ENCODE measurements around the gene GALNT16. TPM values are rescaled to one million over a fixed set of nuclear protein-coding genes. Genes with fewer than 3 reads are reported as not detected.

Gene GALNT16
- total and polyA plus RNA-seq, 2 of the 8 experiments (the other 6 are each of a cell fraction or from before 2014, with no cell fraction given), result 5.4 to 6.3 TPM

DNA sequence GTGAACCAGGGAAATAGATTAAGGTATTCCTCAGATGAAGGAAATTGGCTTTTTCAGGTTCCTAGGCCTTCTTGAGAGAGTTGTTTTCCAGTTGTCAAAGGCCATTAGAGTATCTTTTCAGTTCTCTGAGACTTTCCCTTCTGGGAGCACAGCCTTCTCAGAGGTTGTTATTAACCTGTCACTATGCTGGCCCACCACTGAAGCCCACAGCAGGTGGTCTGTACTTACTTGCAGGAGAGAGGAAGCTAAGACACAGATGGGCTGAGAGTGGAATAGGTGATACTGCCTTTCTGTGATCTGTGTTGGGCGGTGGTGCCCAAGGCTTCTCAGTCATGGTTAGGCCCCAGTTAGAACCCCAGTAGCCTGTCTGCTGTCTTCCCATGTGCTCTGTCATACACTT, 22.8 kb upstream of the GALNT16 start:
- no peak overlapping the region for H4K8ac ChIP-seq (ENCODE audit: extremely low read depth, insufficient read depth, low read length)
- H3K56ac ChIP-seq (replicated peaks; ENCODE audit: insufficient read length, low read depth, low read length), result no peak overlapping the region
- no peaks in the 10 kb centered on the region for H3K9me3 ChIP-seq (ENCODE audit: insufficient read depth in 2 of 2, low read depth in 1 of 2, low read length in 1 of 2)
- H3K79me1 ChIP-seq (ENCODE audit: low read depth, low read length), result no peaks in the 10 kb centered on the region
- H3K4me2 ChIP-seq (ENCODE audit: insufficient read depth in 1 of 2, low read depth in 2 of 2, low read length in 2 of 2), result no peak overlapping the region
- H3K27ac ChIP-seq (ENCODE audit: low read depth, low read length), result no peak overlapping the region
- H3K23me2 ChIP-seq (ENCODE audit: low read depth, low read length), result no peaks in the 10 kb centered on the region
- no peak overlapping the region for H3K18ac ChIP-seq (ENCODE audit: extremely low read depth, low read length)
- no peak overlapping the region for H2BK15ac ChIP-seq (ENCODE audit: low read length)
- no peaks in the 10 kb centered on the region for H3K4me1 ChIP-seq (replicated peaks in 1 of 4; ENCODE audit: control insufficient read depth in 3 of 4, insufficient read depth in 4 of 4, low read length in 3 of 4)
- DNase-seq (ENCODE audit: low read depth in 1 of 2, low spot score in 2 of 2), result no peak
- no peak overlapping the region for H2AK5ac ChIP-seq (ENCODE audit: low read depth, low read length)
- no peak overlapping the region for H2BK20ac ChIP-seq (ENCODE audit: low read length)
- CTCF ChIA-PET (ENCODE audit: partially characterized antibody), result interaction anchor here (1.0 to 3.1 kb wide), 4 partner anchors 16 to 108 kb away, joined by 3 to 9 read pairs (median 6); no protein-coding TSS in a partner anchor
- H4K20me1 ChIP-seq (replicated peaks in 1 of 2; ENCODE audit: control insufficient read depth in 1 of 2, insufficient read depth in 2 of 2, low read length in 2 of 2), result no peaks in the 10 kb centered on the region
- WGBS, 2 experiments (ENCODE audit: extremely low coverage in 1 of 2, insufficient coverage in 1 of 2, insufficient read length in 1 of 2, insufficient replicate concordance in 2 of 2, low coverage in 1 of 2, low lambda C conversion rate in 2 of 2, missing lambda C conversion rate in 1 of 2), result 90% methylated on average over 1 of the region's 1 CpG; no CpG with 5 or more reads in 1 of the 2 experiments
- POLR2A ChIA-PET (ENCODE audit: partially characterized antibody), result no interaction called here
- no peak overlapping the region for H3K9ac ChIP-seq (replicated peaks in 1 of 4; ENCODE audit: extremely low read depth in 1 of 4, low read depth in 3 of 4, low read length in 3 of 4)
- H3K27me3 ChIP-seq (replicated peaks in 1 of 4; ENCODE audit: control insufficient read depth in 3 of 4, extremely low read depth in 1 of 4, insufficient read depth in 3 of 4, low read length in 3 of 4), result no peaks in the 10 kb centered on the region
- H3K36me3 ChIP-seq (ENCODE audit: control insufficient read depth in 2 of 4, insufficient read depth in 4 of 4, low read length in 3 of 4), result peaks cover 4 to 46% (median 19%) of the 10 kb centered on the region in 4 experiments; a peak in 6 of 8 replicates
- H2BK5ac ChIP-seq (ENCODE audit: low read depth, low read length), result no peak overlapping the region
- FAIRE-seq, result no peak
- no peak for TF ChIP-seq HDAC2 (IDR thresholded peaks at IDR 0.05; ENCODE audit: borderline replicate concordance in 1 of 2, low read depth in 2 of 2, low read length in 2 of 2)
- no peak for TF ChIP-seq POLR2AphosphoS5 (IDR thresholded peaks at IDR 0.05; ENCODE audit: low read depth, low read length)
- TF ChIP-seq, protein P1, sequence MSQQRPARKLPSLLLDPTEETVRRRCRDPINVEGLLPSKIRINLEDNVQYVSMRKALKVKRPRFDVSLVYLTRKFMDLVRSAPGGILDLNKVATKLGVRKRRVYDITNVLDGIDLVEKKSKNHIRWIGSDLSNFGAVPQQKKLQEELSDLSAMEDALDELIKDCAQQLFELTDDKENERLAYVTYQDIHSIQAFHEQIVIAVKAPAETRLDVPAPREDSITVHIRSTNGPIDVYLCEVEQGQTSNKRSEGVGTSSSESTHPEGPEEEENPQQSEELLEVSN (IDR thresholded peaks at IDR 0.05), result no peak
- TF ChIP-seq CBX5 (IDR thresholded peaks at IDR 0.05; ENCODE audit: low read depth, low read length), result no peak
- TF ChIP-seq CHD2 (IDR thresholded peaks at IDR 0.05; ENCODE audit: low read length), result no peak
- no peak for TF ChIP-seq CEBPB (IDR thresholded peaks at IDR 0.05; ENCODE audit: low read depth, low read length)
- TF ChIP-seq SP2 (IDR thresholded peaks at IDR 0.05; ENCODE audit: low read length), result no peak
- no peak for TF ChIP-seq RXRA (IDR thresholded peaks at IDR 0.05; ENCODE audit: insufficient read depth, low read depth, low read length)
- H4K5ac ChIP-seq (ENCODE audit: insufficient read length, low read depth, low read length), result no peak overlapping the region
- H3K23ac ChIP-seq (ENCODE audit: insufficient read length), result no peak overlapping the region
- H2AFZ ChIP-seq (ENCODE audit: low read length), result no peak overlapping the region
- H4K91ac ChIP-seq (replicated peaks; ENCODE audit: insufficient read length, low read length), result no peak overlapping the region
- no peak overlapping the region for H2BK12ac ChIP-seq (ENCODE audit: low read depth, low read length)
- H3K79me2 ChIP-seq (ENCODE audit: control insufficient read depth in 1 of 2, insufficient read depth in 2 of 2, low read length in 2 of 2), result no peaks in the 10 kb centered on the region
- H3K14ac ChIP-seq (ENCODE audit: insufficient read length), result no peak overlapping the region
- no peak overlapping the region for H3K4ac ChIP-seq (replicated peaks; ENCODE audit: insufficient read length, low read depth, low read length)
- H3K4me3 ChIP-seq (ENCODE audit: extremely low read depth in 1 of 4, insufficient read depth in 2 of 4, low read depth in 3 of 4, low read length in 4 of 4), result no peak overlapping the region
- H2BK120ac ChIP-seq (replicated peaks; ENCODE audit: low read depth, low read length), result no peak overlapping the region

Measured in H1 (cell line).